Common myeloid progenitor, CD34-positive (primary cell): ENCODE data around the gene KCNQ4.

Experiments used
- CTCF ChIA-PET: fragments of 350-600 bp; sonication (Branson Sonifier 250); formaldehyde crosslinking; loops from one replicate; lab custom pipeline; 2021; ENCODE audit warnings: antibody characterized with exemption; lab: Charles Lee
- POLR2A ChIA-PET: fragments of 350-600 bp; sonication (Branson Sonifier 250); formaldehyde crosslinking; loops from one replicate; lab custom pipeline; 2021; ENCODE audit warnings: antibody characterized with exemption; lab: Charles Lee
- DNase-seq, 3 donors: peaks; one replicate each; pipeline versions ENCODE4 v3.0.0 to v3.0.0-alpha.2; 2013
- H3K27ac ChIP-seq, 2 experiments: 1 replicate in 1 of 2; 2 replicates in 1 of 2; pipeline ENCODE4 v1.7.0; 2013; ENCODE audit warnings: inconsistent platforms in 2 of 2, low read length in 2 of 2, mild to moderate bottlenecking in 2 of 2, low read depth in 1 of 2, moderate library complexity in 1 of 2; ENCODE audit not compliant: severe bottlenecking in 2 of 2, insufficient read depth in 1 of 2, poor library complexity in 1 of 2
- H3K27me3 ChIP-seq, 5 experiments: replicated peaks in 2 of 5; 1 replicate in 3 of 5; 2 replicates in 2 of 5; pipeline versions ENCODE4 v1.6.1 to v1.7.0; 2013; ENCODE audit warnings: low read length in 4 of 5, mild to moderate bottlenecking in 2 of 5, moderate library complexity in 2 of 5, inconsistent platforms in 1 of 5; ENCODE audit not compliant: insufficient read depth in 5 of 5, control insufficient read depth in 4 of 5
- H3K36me3 ChIP-seq, 4 experiments: 1 replicate in 2 of 4; 2 replicates in 2 of 4; pipeline versions ENCODE4 v1.6.1 to v1.7.0; 2013; ENCODE audit warnings: low read length in 3 of 4, control low read depth in 1 of 4, mild to moderate bottlenecking in 1 of 4; ENCODE audit not compliant: control insufficient read depth in 4 of 4, insufficient read depth in 4 of 4
- H3K4me1 ChIP-seq, 4 experiments: 1 replicate in 3 of 4; 2 replicates in 1 of 4; pipeline versions ENCODE4 v1.6.1 to v1.7.1; 2013; ENCODE audit warnings: low read length in 3 of 4, mild to moderate bottlenecking in 3 of 4, control low read depth in 1 of 4, inconsistent platforms in 1 of 4, moderate library complexity in 1 of 4; ENCODE audit not compliant: control insufficient read depth in 4 of 4, insufficient read depth in 4 of 4; ENCODE audit errors: control extremely low read depth in 1 of 4
- H3K4me3 ChIP-seq, 7 experiments: 1 replicate in 4 of 7; 2 replicates in 3 of 7; pipeline versions ENCODE4 v1.5.1 to v1.7.0; 2013; ENCODE audit warnings: mild to moderate bottlenecking in 7 of 7, low read length in 6 of 7, moderate library complexity in 6 of 7, inconsistent platforms in 2 of 7, low read depth in 2 of 7, control low read depth in 1 of 7; ENCODE audit not compliant: insufficient read depth in 4 of 7, control insufficient read depth in 1 of 7; ENCODE audit errors: extremely low read depth in 1 of 7
- H3K9me3 ChIP-seq, 5 experiments: 1 replicate in 4 of 5; 2 replicates in 1 of 5; pipeline versions ENCODE4 v1.6.1 to v1.7.1; 2013; ENCODE audit warnings: low read length in 4 of 5, mild to moderate bottlenecking in 2 of 5, inconsistent platforms in 1 of 5, low read depth in 1 of 5, moderate library complexity in 1 of 5; ENCODE audit not compliant: control insufficient read depth in 4 of 5, insufficient read depth in 2 of 5; ENCODE audit errors: control extremely low read depth in 1 of 5
- WGBS: methylation state at CpG from one replicate; pipeline ENCODE4 v1.1.5; 2013; ENCODE audit not compliant: insufficient coverage; 5-methylcytosine and 5-hydroxymethylcytosine counted together

The KCNQ4 gene

GRCh38 chr1:40841602-40842001 lies 58.0 kb downstream of the KCNQ4 start:
- ChIA-PET POLR2A (no interaction called here), CTCF (interaction anchor here (0.7 to 1.1 kb wide), 2 partner anchors 14 to 115 kb away, joined by 3 to 4 read pairs; no protein-coding TSS in a partner anchor)
- Histone ChIP-seq H3K4me1 (peaks cover 8 to 44% (median 40%) of the 10 kb centered on the region in 4 experiments), H3K4me3 (peak overlapping the region in 2 of 7 experiments; percentile 50 to 56), H3K9me3 (peaks cover 0 to 5% (median 0%) of the 10 kb centered on the region in 5 experiments), H3K36me3 (no peaks in the 10 kb centered on the region), H3K27me3 (no peaks in the 10 kb centered on the region), H3K27ac (no peak overlapping the region)
- peak in 1 of 3 donors; percentile 33 for DNase-seq
- 20% methylated on average over 2 of the region's 7 CpGs for WGBS

GRCh38 chr1:40842207-40842606 lies 58.6 kb downstream of the KCNQ4 start:
- CTCF ChIA-PET: interaction anchor here (0.7 to 1.2 kb wide), 4 partner anchors 10 to 114 kb away, joined by 3 read pairs; no protein-coding TSS in a partner anchor
- POLR2A ChIA-PET: no interaction called here
- 100% methylated on average over 3 of the region's 4 CpGs for WGBS

GRCh38 chr1:40842691-40843090 lies 59.1 kb downstream of the KCNQ4 start:
- no peak for DNase-seq
- Histone ChIP-seq H3K27me3 (no peaks in the 10 kb centered on the region), H3K4me3 (no peak overlapping the region), H3K36me3 (no peaks in the 10 kb centered on the region), H3K9me3 (peaks cover 0 to 5% (median 0%) of the 10 kb centered on the region in 5 experiments), H3K4me1 (peaks cover 8 to 44% (median 40%) of the 10 kb centered on the region in 4 experiments), H3K27ac (no peak overlapping the region)
- POLR2A ChIA-PET: no interaction called here
- WGBS: 100% methylated on average over 3 of the region's 3 CpGs
- CTCF ChIA-PET: interaction anchor here (1.1 to 1.2 kb wide), 3 partner anchors 10 to 68 kb away, joined by 3 read pairs; no protein-coding TSS in a partner anchor

More at GRCh38 chr1:40842207-40842606, 58.6 kb downstream of the KCNQ4 start:
- H3K36me3 ChIP-seq: no peaks in the 10 kb centered on the region
- peaks cover 0 to 5% (median 0%) of the 10 kb centered on the region in 5 experiments for H3K9me3 ChIP-seq
- H3K4me3 ChIP-seq: no peak overlapping the region
- DNase-seq: no peak
- H3K27ac ChIP-seq: no peak overlapping the region
- H3K4me1 ChIP-seq: peaks cover 8 to 44% (median 40%) of the 10 kb centered on the region in 4 experiments
- no peaks in the 10 kb centered on the region for H3K27me3 ChIP-seq

- H3K9me3 ChIP-seq: peaks cover 0 to 5% (median 0%) of the 10 kb centered on the region in 5 experiments
- no peak overlapping the region for H3K27ac ChIP-seq
- no peak for DNase-seq
- H3K36me3 ChIP-seq: no peaks in the 10 kb centered on the region
- peaks cover 8 to 44% (median 38%) of the 10 kb centered on the region in 4 experiments for H3K4me1 ChIP-seq
- 89% methylated on average over 4 of the region's 5 CpGs for WGBS
- ChIA-PET POLR2A (no interaction called here), CTCF (interaction anchor here (1.4 to 19.1 kb wide), 3 partner anchors 17 to 107 kb away, joined by 4 to 321 read pairs (median 140); no protein-coding TSS in a partner anchor)
- no peak overlapping the region for H3K4me3 ChIP-seq
- H3K27me3 ChIP-seq: no peaks in the 10 kb centered on the region
Observed at GRCh38 chr1:40844079-40844478, 60.5 kb downstream of the KCNQ4 start.

GRCh38 chr1:40844887-40845878 lies 61.6 kb downstream of the KCNQ4 start:
- no peaks in the 10 kb centered on the region for H3K27me3 ChIP-seq
- peak; percentile 44 to 83 (median 78) for DNase-seq
- H3K36me3 ChIP-seq: no peaks in the 10 kb centered on the region
- CTCF ChIA-PET: interaction anchor here (0.9 to 19.1 kb wide), 8 partner anchors 8 to 106 kb away, joined by 3 to 321 read pairs (median 4); no protein-coding TSS in a partner anchor
- no peak overlapping the region for H3K27ac ChIP-seq
- H3K4me1 ChIP-seq: peaks cover 10 to 38% (median 31%) of the 10 kb centered on the region in 4 experiments
- peak overlapping the region in 2 of 7 experiments; percentile 28 to 51 for H3K4me3 ChIP-seq
- peaks cover 0 to 5% (median 0%) of the 10 kb centered on the region in 5 experiments for H3K9me3 ChIP-seq
- POLR2A ChIA-PET: interaction anchor here (0.9 kb wide), 1 partner anchor 44 kb away, joined by 3 read pairs; no protein-coding TSS in a partner anchor
- 14% methylated on average over 4 of the region's 9 CpGs for WGBS

GRCh38 chr1:40845895-40846294 lies 62.3 kb downstream of the KCNQ4 start:
- Histone ChIP-seq H3K27ac (no peak overlapping the region), H3K27me3 (no peaks in the 10 kb centered on the region), H3K4me1 (peaks cover 8 to 31% (median 23%) of the 10 kb centered on the region in 4 experiments), H3K9me3 (peaks cover 0 to 5% (median 0%) of the 10 kb centered on the region in 5 experiments), H3K4me3 (no peak overlapping the region), H3K36me3 (no peaks in the 10 kb centered on the region)
- ChIA-PET POLR2A (no interaction called here), CTCF (interaction anchor here (0.9 to 19.1 kb wide), 7 partner anchors 7 to 105 kb away, joined by 3 to 321 read pairs (median 4); no protein-coding TSS in a partner anchor)
- WGBS: no CpG with 5 or more reads among the region's 1 CpG
- DNase-seq: no peak
